NCI-H82 treated with DMSO at 0.1 percent for 48 hours (cell line): ENCODE data around the gene RHBDF2.

Experiments used
- DNase-seq: peaks from one replicate; lab custom pipeline; 2025; ENCODE audit not compliant: unreplicated experiment; lab: John Stamatoyannopoulos, UW

Gene RHBDF2

GRCh38 chr17:76501018-76501826, at the start of gene RHBDF2:
Gene RHBDF2, minus strand, starts transcription at chr17:76501423. Its CDS starts 19,899 bp downstream, at chr17:76481524.
- DNase-seq: peak; percentile 57

GRCh38 chr17:76549539-76549938, 48.3 kb upstream of the RHBDF2 start:
- no peak for DNase-seq

GRCh38 chr17:76549215-76549518, 47.9 kb upstream of the RHBDF2 start:
- DNase-seq: no peak

DNA sequence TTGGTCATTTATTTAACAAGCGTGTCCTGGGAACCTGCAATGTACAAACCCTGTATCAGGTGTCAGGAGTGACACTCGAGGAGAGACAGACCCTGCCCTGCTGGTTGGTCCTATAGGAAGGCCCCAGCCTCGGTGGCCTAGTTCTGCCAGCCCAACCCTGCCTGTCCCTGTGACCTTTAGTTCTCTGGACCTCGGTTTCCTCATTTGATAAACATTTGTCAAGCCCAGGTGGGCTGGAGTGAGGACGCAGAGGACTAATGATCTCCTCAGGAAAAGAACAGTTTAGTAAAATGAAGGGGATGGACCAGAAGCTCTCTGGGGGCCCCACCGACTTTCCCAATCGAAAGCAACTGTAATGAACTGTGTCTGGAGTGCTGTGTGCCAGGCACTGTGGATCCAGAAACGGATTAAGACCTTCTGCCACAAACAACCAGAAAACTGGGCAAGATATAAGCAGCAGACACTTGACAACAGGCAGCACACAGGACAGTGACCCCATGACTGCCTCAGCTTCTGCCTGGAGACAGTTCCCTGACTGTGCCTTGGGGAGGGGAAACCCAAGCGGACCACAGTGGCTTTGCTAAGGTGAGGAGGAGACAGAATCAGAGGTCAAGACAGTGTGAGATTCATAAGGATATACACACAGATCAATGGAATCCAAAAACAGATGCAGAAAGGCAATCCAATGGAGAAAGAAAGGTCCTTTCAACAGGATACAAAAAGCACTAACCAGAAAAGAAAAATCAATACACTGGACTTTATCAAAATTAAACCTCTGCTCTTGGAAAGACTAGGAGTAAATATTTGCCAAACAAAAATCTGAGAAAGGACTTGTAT, 47.4 kb upstream of the RHBDF2 start:
- DNase-seq: no peak

GRCh38 chr17:76547642-76548202, 46.5 kb upstream of the RHBDF2 start:
- DNase-seq: no peak

DNA sequence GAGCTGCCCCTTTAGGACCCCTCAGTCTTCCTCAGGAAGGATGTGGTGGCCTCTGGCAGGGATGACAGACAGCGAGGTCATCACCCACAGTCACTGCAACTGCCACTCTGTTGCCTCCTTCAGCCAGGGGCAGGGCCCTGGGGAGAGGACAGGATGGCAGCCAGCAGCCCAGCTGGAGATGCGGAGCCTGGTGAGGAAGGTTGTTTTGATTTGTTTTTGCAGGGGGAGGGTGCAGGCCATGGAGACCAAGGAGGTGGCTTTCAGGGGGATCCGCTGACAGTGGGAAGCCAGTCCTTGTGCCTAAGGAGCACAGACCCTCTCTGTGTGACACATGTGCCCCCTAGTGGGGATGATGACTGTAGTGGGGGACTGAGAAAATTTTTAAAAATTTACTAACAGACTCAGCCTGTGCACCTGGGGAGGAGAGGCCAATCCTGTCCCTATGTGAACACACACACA, 46.0 kb upstream of the RHBDF2 start:
- DNase-seq: peak; percentile 78

GRCh38 chr17:76546556-76547182, 45.4 kb upstream of the RHBDF2 start:
- no peak for DNase-seq

DNA sequence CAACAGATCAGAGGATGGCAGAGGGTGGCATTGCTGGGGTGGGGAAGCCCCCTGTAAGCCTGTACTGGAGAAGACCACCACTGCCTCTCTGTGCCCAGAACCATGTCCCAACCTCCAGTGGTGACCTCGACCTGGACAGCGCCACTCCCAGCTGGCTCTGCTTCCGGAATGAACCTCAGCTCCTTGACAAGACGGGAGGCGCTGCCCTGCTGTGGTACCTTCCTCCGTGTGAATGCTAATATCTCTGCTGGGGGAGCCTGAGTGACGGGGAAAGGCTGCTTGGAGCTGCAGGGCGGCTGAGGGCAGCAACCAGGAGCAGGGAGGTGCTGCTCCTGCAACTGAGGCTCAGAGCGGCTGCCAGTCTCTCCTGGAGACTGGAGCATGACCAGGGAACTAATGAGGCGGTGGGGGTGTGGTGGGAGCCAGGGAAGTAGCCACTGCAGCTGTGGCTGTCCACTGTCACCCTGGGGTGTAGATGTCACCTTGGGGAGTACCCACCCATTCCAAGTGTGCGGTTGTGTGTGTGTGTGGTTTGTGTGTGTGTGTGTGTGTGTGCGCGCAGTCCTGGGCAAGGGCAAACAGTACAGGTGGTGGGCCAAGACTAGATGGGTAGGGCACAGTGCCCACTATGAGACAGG, 44.8 kb upstream of the RHBDF2 start:
- no peak for DNase-seq

- no peak for DNase-seq
Observed at GRCh38 chr17:76544546-76545365, 43.5 kb upstream of the RHBDF2 start.

DNA sequence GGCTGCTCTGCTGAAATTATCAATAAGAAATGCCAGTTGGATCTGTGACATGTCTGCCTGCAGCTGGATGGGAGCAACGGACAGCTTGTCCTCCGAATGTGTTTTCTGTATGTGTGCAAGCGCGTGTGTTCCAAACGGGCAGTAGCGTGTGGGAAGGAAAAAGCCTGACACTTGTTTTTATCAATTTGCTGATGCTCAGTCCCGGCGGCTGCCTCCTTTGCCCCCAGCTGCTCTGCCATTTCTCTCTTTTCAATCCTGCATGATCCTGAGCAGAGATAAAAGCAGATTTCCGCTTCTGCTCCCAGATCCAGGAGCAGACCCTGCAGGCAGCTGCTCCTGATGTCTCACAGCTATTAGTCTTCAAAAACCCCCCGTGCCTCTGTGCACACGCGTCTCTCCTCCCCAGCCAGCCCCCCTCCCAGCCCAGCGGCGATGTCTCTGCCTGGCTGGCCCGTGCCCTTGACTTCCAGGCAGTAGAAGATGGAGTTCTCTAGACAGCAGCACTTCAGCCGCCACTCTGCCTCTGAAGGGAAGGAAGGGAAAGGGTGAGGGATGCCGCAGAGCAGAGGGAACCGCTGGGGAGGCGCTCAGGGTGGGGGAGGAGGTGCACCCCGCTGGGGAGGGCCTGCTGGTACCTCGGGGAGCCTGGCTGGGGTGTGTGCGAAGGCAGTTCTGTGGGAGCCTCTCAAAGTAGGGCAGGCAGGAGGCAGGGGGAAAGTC, 42.8 kb upstream of the RHBDF2 start:
- DNase-seq: peak; percentile 57

DNA sequence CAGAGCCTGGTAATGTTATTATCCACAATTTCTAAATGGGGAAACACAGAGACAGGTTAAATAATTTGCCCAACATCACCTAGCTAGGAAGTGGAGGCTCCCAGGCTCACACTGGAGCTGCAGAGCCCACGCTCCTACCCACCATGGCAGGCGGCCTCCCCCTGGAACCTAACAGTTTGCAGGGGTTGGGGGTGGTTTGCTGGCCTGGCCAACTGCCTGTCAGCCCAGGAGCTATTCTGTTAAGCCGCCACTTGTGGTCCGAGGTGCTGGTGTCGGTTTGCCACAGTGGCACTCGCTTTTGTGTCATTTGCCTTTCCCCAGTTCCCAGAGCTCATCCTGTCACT, 42.2 kb upstream of the RHBDF2 start:
- DNase-seq: no peak

GRCh38 chr17:76542984-76543383, 41.8 kb upstream of the RHBDF2 start:
- no peak for DNase-seq

DNA sequence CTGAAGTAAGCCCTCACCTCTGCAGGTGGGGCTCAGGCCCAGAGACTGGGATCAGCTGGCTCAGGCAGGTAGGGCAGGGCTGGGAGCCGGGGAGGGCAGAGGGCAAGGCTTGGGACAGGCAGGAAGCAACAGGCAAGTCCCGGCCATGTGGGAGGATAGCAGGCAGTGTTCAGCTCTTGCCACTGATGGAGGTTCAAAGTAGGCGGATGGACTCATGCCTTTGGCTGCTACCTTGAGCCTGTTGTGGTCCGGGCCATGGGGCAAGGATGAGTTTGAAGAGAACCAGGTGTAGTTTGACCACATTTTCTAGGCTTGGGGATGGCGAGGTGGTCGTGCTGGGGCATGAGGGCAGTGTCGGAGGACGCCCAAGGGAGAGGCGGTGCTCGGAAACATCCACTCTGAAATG, 41.3 kb upstream of the RHBDF2 start:
- no peak for DNase-seq

DNA sequence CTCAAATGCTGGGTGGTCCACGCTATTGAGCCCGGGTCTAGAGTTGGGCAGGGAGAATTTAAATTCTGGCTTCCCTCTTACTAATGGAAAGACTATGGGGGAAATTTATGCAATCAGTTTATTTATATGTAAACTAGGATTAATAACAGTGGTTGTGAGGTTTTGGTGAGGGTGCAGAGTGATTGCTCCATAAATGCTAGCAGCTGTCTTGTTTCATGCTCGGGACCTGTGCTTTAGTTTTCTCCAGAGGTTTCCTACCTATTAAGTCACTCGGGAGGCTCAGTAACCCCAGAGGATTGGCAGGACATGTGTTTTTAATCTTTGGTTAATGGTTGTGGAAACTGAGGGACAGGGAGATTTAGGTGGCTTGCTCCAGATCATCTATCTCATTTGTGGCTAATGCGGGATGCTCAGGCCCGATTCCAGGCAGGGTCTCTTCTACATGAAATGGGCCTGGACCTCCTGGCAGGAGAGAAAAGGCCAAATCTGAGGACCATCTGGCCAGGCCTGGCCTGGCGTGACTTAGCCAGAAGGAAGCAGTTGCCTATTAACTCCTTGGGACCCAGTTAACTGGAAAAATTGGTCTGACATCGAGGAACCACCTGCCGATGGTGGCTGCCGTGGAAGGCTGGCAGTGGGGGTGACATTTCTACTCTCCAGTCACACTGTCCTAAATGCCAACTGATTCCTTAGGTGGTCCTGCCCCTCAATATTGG, 40.7 kb upstream of the RHBDF2 start:
- no peak for DNase-seq

DNA sequence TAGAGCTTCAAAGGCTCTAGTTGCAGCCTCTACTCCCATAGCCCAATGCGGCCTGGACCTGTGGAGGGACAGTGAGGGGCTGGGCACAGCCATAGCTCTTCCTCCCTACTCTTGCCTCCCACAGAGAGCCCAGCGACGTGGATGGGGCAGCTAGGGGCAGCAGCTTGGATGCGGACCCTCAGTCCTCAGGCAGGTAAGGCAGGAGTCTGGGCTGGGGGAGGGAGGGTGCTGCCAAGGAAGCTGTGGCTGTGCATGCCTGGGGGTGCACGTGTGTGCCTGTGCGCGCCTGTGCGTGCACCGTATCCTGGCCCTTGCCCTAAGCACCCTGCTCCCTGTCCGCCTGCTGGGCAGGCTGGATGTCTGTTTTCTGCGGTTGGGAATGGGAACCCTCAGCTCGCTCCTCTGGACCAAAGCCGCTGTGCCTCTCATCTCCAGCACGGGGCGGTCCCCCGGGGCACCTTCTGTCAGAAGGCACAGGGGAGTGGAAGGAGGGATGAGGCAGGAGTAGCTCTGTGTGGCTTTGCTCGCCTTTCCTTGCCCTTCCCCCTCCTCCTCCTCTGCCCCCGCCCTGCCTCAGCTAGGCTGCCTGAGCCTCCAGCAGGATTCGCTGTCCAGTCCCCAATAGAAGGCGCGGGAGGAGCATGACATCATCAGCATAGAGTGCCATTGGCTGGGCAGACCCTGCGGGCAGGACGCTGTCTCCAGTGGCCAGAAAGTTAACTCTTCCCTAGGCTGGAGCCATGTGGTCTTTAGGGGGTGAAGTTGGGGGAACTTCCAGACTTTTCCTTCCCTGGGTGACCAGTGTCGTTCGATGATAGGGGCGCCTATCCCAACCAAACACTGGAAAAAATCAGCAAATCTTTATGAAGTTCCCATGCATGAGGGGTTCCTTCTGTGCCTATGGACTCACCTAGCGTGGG, 39.4 kb upstream of the RHBDF2 start:
- peak; percentile 98 for DNase-seq

DNA sequence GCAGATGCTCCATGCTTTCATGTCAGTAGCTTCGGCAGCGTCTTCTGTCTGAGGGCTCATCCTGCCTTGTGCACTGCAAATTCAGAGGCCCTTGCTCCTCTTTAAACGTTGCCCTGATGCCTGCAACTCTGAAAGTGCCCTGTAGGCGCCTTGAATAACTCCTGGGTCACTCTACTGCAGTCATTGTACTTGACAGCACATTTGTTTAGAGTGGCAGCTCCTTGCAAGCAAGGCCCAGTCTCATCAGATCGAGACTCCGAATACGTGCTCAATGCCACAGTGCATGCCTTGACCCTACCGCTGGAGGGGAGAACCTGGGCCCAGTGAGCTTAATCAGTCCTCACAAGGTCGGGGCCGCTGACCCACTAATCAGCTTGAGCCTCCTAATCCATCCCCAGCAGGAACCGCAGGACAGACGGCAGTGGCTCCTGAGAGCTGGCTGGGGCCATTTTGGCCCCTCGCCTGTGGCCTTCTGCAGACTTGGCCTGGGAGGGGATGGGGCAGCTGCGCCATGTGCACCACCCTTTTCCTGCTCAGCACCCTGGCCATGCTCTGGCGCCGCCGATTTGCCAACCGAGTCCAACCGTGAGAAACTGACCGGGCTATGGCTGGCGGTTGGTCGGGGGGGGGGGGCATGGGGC, 38.5 kb upstream of the RHBDF2 start, which contains the start of gene PRCD:
Gene PRCD, plus strand, starts transcription at position 414 of the 641 bp plus-strand sequence. Its CDS starts 98 bp downstream, at position 512.
- DNase-seq: peak; percentile 52

DNA sequence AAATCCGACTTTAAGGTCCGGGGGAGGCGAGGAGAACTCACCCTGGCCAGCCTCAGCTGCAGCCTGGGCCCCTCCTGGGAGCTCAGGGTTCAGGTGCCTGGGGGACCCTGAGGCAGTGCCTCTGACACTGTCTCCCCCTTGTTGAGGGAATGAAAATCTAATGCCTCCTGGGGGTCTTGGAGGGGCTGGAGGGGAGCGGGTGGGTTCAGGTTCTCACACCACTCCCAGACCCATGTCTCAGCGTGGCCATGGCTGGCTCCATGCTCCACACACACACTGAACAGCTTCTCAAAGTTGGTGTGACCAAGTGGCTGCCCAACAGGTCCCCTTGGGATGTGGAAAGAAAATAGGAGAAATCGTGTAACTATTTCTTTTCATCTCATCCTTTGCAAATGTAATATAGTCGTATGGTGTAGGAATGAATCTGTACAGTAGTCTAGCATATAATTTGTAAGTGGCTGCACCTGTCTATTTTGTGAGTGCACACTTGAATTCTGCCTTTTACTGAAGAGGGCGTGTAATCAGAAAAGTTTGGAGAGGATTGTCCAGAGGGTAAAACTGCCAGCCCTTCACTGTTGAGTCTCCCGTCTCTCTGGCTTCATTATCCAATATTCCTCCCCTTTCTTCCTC, 37.8 kb upstream of the RHBDF2 start:
- no peak for DNase-seq
